K562 (cell line): Measurements from ENCODE around the gene PAQR4. TPM values are rescaled to one million over a fixed set of nuclear protein-coding genes. Genes with fewer than 3 reads are reported as not detected.

ENCODE experiments used
- ARHGAP35 ChIP-seq: fragments of 450-650 bp; IDR thresholded peaks from 2 replicates; pipeline ENCODE4 v1.6.1; 2018; ENCODE audit not compliant: partially characterized antibody
- NBN ChIP-seq: fragments of 450-650 bp; IDR thresholded peaks from 2 replicates; pipeline ENCODE4 v1.6.1; 2016; ENCODE audit warnings: low read depth, mild to moderate bottlenecking
- SIX5 ChIP-seq, 2 experiments: IDR thresholded peaks; 2 replicates each; pipeline ENCODE4 v1.6.1; 2011; ENCODE audit warnings: low read length in 2 of 2, borderline replicate concordance in 1 of 2, low read depth in 1 of 2, mild to moderate bottlenecking in 1 of 2, moderate library complexity in 1 of 2; ENCODE audit not compliant: insufficient read depth in 1 of 2
- SRSF9 ChIP-seq: fragments of 200-400 bp; formaldehyde crosslinking; IDR thresholded peaks from 2 replicates; pipeline ENCODE4 v1.6.1; 2017; ENCODE audit warnings: low read depth, low read length, borderline replicate concordance
- ZC3H4 ChIP-seq: sonication (generic); formaldehyde crosslinking; IDR thresholded peaks from 2 replicates; pipeline ENCODE4 v1.9.0; 2021; ENCODE audit warnings: missing genetic modification reagents, borderline replicate concordance
- polyA plus RNA-seq, 8 experiments: library from polyadenylated mRNA; depleted of rRNA in 4 of 8; stranded (reverse) in 5 of 8; unstranded in 3 of 8; fragments of >200 nt; fragmentation: Nextera tagmentation in 2 of 8; fragmentation: Illumina TruSeq in 1 of 8; extraction: Ambion mirVana in 2 of 8; extraction: Trizol in 1 of 8; gene quantifications; 2 replicates each; pipeline versions ENCODE4 v1.2.1 to v1.2.3, GENCODE V29; 2011 to 2014; ENCODE audit warnings: inconsistent platforms in 1 of 8, missing spikeins in 1 of 8
- total RNA-seq, 7 experiments: library from RNA; depleted of rRNA in 6 of 7; stranded (reverse); fragments of >200 nt in 6 of 7; fragmentation: Illumina TruSeq in 2 of 7; extraction: Trizol in 2 of 7; gene quantifications; 2 replicates each; pipeline versions ENCODE4 v1.2.1 to v1.2.3, GENCODE V29; 2011 to 2021; ENCODE audit warnings: low replicate concordance in 1 of 7
- TF ChIP-seq, protein P1 (sequence below): fragments of 450-650 bp; formaldehyde crosslinking; IDR thresholded peaks from 2 replicates; pipeline ENCODE4 v1.4.0; 2020; ENCODE audit warnings: mild to moderate bottlenecking, moderate library complexity
- TF ChIP-seq, protein P2 (sequence below), 2 experiments: fragments of 250-450 bp in 1 of 2; fragments of 450-650 bp in 1 of 2; sonication (Bioruptor Pico) in 1 of 2; IDR thresholded peaks; 2 replicates each; pipeline versions ENCODE4 v1.6.1 to v1.8.0; 2016 to 2021; ENCODE audit warnings: mild to moderate bottlenecking in 2 of 2, moderate library complexity in 2 of 2, missing compliant biosample characterization in 1 of 2, missing genetic modification characterization in 1 of 2
- TF ChIP-seq, protein P3 (sequence below), 2 experiments: fragments of 150-350 bp in 1 of 2; IDR thresholded peaks; 2 replicates each; pipeline ENCODE4 v1.6.1; 2012 to 2016; ENCODE audit warnings: low read depth in 2 of 2, low read length in 2 of 2, mild to moderate bottlenecking in 1 of 2, moderate library complexity in 1 of 2
- TF ChIP-seq, protein P4 (sequence below): sonication (generic); formaldehyde crosslinking; IDR thresholded peaks from 2 replicates; pipeline ENCODE4 v1.8.0; 2022; ENCODE audit warnings: missing genetic modification reagents, mild to moderate bottlenecking, moderate library complexity, borderline replicate concordance

Gene PAQR4
- total and polyA plus RNA-seq, 9 of the 15 experiments (the other 6 are each of a cell fraction or from before 2014, with no cell fraction given): 0.62 to 40.4 (median 19.5) TPM

DNA sequence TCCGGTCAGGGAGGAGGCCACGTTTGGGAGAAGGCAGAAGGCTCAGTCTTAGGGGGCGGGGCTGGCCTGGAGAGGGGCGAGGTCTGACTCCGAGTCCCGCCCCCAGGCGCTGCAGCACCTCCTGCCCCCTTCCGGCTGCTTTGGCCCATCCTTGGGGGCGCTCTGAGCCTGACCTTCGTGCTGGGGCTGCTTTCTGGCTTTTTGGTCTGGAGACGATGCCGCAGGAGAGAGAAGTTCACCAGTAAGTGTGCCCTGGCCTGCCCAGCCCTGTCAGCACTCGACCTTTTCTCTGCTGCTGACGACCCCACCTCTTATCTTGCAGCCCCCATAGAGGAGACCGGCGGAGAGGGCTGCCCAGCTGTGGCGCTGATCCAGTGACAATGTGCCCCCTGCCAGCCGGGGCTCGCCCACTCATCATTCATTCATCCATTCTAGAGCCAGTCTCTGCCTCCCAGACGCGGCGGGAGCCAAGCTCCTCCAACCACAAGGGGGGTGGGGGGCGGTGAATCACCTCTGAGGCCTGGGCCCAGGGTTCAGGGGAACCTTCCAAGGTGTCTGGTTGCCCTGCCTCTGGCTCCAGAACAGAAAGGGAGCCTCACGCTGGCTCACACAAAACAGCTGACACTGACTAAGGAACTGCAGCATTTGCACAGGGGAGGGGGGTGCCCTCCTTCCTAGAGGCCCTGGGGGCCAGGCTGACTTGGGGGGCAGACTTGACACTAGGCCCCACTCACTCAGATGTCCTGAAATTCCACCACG lies 52.5 kb downstream of the PAQR4 start (continued):
- TF ChIP-seq, protein P1, sequence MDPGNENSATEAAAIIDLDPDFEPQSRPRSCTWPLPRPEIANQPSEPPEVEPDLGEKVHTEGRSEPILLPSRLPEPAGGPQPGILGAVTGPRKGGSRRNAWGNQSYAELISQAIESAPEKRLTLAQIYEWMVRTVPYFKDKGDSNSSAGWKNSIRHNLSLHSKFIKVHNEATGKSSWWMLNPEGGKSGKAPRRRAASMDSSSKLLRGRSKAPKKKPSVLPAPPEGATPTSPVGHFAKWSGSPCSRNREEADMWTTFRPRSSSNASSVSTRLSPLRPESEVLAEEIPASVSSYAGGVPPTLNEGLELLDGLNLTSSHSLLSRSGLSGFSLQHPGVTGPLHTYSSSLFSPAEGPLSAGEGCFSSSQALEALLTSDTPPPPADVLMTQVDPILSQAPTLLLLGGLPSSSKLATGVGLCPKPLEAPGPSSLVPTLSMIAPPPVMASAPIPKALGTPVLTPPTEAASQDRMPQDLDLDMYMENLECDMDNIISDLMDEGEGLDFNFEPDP (CRISPR knock-in tag): no peak
- no peak for TF ChIP-seq SRSF9
- TF ChIP-seq, protein P2, sequence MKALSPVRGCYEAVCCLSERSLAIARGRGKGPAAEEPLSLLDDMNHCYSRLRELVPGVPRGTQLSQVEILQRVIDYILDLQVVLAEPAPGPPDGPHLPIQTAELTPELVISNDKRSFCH (CRISPR knock-in tag; IDR thresholded peaks at IDR 0.05): no peak
- TF ChIP-seq, protein P2 (tag; IDR thresholded peaks at IDR 0.05): 0 out of 2 replicates have a peak, but pooled peaks have one; percentile 36
- no peak for TF ChIP-seq NBN
- no peak for TF ChIP-seq SIX5 (IDR thresholded peaks at IDR 0.05; ENCODE audit: borderline replicate concordance in 1 of 2, insufficient read depth in 1 of 2, low read depth in 1 of 2, low read length in 2 of 2)
- TF ChIP-seq ARHGAP35: no peak
- TF ChIP-seq, protein P3, sequence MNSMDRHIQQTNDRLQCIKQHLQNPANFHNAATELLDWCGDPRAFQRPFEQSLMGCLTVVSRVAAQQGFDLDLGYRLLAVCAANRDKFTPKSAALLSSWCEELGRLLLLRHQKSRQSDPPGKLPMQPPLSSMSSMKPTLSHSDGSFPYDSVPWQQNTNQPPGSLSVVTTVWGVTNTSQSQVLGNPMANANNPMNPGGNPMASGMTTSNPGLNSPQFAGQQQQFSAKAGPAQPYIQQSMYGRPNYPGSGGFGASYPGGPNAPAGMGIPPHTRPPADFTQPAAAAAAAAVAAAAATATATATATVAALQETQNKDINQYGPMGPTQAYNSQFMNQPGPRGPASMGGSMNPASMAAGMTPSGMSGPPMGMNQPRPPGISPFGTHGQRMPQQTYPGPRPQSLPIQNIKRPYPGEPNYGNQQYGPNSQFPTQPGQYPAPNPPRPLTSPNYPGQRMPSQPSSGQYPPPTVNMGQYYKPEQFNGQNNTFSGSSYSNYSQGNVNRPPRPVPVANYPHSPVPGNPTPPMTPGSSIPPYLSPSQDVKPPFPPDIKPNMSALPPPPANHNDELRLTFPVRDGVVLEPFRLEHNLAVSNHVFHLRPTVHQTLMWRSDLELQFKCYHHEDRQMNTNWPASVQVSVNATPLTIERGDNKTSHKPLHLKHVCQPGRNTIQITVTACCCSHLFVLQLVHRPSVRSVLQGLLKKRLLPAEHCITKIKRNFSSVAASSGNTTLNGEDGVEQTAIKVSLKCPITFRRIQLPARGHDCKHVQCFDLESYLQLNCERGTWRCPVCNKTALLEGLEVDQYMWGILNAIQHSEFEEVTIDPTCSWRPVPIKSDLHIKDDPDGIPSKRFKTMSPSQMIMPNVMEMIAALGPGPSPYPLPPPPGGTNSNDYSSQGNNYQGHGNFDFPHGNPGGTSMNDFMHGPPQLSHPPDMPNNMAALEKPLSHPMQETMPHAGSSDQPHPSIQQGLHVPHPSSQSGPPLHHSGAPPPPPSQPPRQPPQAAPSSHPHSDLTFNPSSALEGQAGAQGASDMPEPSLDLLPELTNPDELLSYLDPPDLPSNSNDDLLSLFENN (IDR thresholded peaks at IDR 0.05; ENCODE audit: low read depth in 2 of 2, low read length in 2 of 2): 0 out of 4 replicates have a peak, but pooled peaks of 1 of the 2 experiments have one; percentile 8
- TF ChIP-seq, protein P4, sequence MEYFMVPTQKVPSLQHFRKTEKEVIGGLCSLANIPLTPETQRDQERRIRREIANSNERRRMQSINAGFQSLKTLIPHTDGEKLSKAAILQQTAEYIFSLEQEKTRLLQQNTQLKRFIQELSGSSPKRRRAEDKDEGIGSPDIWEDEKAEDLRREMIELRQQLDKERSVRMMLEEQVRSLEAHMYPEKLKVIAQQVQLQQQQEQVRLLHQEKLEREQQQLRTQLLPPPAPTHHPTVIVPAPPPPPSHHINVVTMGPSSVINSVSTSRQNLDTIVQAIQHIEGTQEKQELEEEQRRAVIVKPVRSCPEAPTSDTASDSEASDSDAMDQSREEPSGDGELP (CRISPR knock-in tag): peak; percentile 76
- TF ChIP-seq ZC3H4 (CRISPR knock-in tag): no peak
